ENCODE data around the gene CDK10. TPM values are rescaled to one million over a fixed set of nuclear protein-coding genes. Genes with fewer than 3 reads are reported as not detected.
A peak's percentile ranks its signal among the peaks of the same experiment; 100 is the strongest.

Gene CDK10
- total and polyA plus RNA-seq, 9 of the 15 experiments (the other 6 are each of a cell fraction or from before 2014, with no cell fraction given) = 2.0 to 85.1 (median 40.1) TPM

DNA sequence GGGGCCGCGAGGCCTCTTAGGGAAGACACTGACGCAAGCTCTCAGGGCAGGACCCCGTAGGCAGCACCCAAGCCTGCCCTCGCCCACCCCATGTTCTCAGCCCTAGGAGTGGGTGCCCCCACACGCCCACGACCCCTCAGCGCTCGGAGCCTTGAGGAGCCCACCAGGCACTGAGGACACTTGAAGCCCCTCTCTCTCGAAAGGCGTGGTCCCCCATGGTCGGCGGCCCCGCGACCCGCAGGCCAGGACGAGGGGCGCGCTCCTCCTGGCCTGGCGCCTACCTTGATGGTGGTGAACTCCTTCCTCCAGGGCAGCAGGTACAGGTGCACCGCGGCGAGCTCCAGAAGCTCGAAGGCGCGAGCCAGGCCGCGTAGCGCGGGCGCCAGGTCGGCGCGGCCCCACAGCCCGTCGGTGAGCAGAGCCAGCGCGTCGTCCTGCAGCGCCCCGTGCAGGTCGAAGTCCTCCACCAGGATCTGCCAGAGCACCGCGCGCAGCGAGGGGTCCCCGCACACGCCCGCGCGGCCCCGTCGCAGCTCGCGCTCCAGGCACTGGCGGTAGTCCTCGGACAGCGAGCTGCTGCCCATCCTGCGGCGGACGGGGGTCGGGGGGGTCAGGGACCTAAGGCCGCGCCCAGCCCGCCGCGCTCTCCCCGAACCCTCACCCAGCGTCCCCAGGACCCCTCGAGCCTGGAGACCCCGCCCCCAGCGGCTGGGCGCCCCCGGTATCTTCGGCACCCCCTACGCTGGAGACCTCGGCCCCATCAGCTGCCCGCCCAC is 14.3 kb downstream of the CDK10 start (continued):
- no peak for TF ChIP-seq EWSR1 (IDR thresholded peaks at IDR 0.05; ENCODE audit: borderline replicate concordance, low read depth, partially characterized antibody)
- no peak for TF ChIP-seq ZKSCAN3 (CRISPR knock-in tag; IDR thresholded peaks at IDR 0.05)
- TF ChIP-seq FOXA3 (CRISPR knock-in tag; conservative IDR thresholded peaks at IDR 0.05 in 1 of 2, IDR thresholded peaks at IDR 0.05 in 1 of 2) = no peak
- TF ChIP-seq ZNF696 (CRISPR knock-in tag; conservative IDR thresholded peaks at IDR 0.05) = no peak
- TF ChIP-seq MBD1 (CRISPR knock-in tag; IDR thresholded peaks at IDR 0.05) = no peak
- no peak for TF ChIP-seq MIER1 (IDR thresholded peaks at IDR 0.05; ENCODE audit: low read depth)
- no peak for TF ChIP-seq ZC3H4 (CRISPR knock-in tag; IDR thresholded peaks at IDR 0.05; ENCODE audit: borderline replicate concordance)
- no peak for TF ChIP-seq ZNF175 (CRISPR knock-in tag; IDR thresholded peaks at IDR 0.05; ENCODE audit: low read depth)
- TF ChIP-seq PML (IDR thresholded peaks at IDR 0.05; ENCODE audit: low read length) = no peak; the same call in 1 of the 2 replicates
- peak; percentile 93 for TF ChIP-seq RB1 (IDR thresholded peaks at IDR 0.05; ENCODE audit: low read depth)
- no peak for TF ChIP-seq NFXL1 (CRISPR knock-in tag; IDR thresholded peaks at IDR 0.05)
- TF ChIP-seq E4F1 (CRISPR knock-in tag; IDR thresholded peaks at IDR 0.05; ENCODE audit: borderline replicate concordance) = no peak
- TF ChIP-seq KAT7 (CRISPR knock-in tag; IDR thresholded peaks at IDR 0.05; ENCODE audit: borderline replicate concordance) = 0 out of 2 replicates have a peak, but pooled peaks have one; percentile 40
- TF ChIP-seq FOXJ2 (tag; IDR thresholded peaks at IDR 0.05) = no peak
- TF ChIP-seq, protein P1, sequence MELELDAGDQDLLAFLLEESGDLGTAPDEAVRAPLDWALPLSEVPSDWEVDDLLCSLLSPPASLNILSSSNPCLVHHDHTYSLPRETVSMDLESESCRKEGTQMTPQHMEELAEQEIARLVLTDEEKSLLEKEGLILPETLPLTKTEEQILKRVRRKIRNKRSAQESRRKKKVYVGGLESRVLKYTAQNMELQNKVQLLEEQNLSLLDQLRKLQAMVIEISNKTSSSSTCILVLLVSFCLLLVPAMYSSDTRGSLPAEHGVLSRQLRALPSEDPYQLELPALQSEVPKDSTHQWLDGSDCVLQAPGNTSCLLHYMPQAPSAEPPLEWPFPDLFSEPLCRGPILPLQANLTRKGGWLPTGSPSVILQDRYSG (tag; conservative IDR thresholded peaks at IDR 0.05; ENCODE audit: low read depth) = no peak
- TF ChIP-seq BRCA1 (IDR thresholded peaks at IDR 0.05) = no peak
- no peak for TF ChIP-seq BRCA1 (CRISPR knock-in tag; IDR thresholded peaks at IDR 0.05)
- TF ChIP-seq SREBF2 (CRISPR knock-in tag; IDR thresholded peaks at IDR 0.05) = no peak
- TF ChIP-seq GTF2E2 (tag; IDR thresholded peaks at IDR 0.05) = no peak
- TF ChIP-seq BCL6 (CRISPR knock-in tag; IDR thresholded peaks at IDR 0.05) = no peak
- TF ChIP-seq RBM39 (optimal IDR thresholded peaks at IDR 0.05; ENCODE audit: low read depth, low read length) = no peak
- TF ChIP-seq NR4A1 (CRISPR knock-in tag; IDR thresholded peaks at IDR 0.05) = no peak
- TF ChIP-seq NR4A1 (tag; IDR thresholded peaks at IDR 0.05) = no peak
- no peak for TF ChIP-seq SNRNP70 (optimal IDR thresholded peaks at IDR 0.05; ENCODE audit: low read depth, low read length)
- no peak for TF ChIP-seq ZNF76 (CRISPR knock-in tag; IDR thresholded peaks at IDR 0.05; ENCODE audit: borderline replicate concordance)
